Heart left ventricle (tissue), 16 donors: Measurements from ENCODE around the gene ELL. TPM values are rescaled to one million over a fixed set of nuclear protein-coding genes. Genes with fewer than 3 reads are reported as not detected.

ENCODE experiments used
- ATAC-seq, 4 donors: fragments of 200-7000 bp; cut with Tn5 transposase; one replicate each; pipeline ENCODE4 v1.9.1; 2020 to 2022; ENCODE audit warnings: moderate library complexity in 4 of 4, mild to moderate bottlenecking in 3 of 4, moderate number of reproducible peaks in 1 of 4
- DNase-seq, 5 donors: peaks; one replicate each; pipeline ENCODE4 v3.0.0-alpha.2; 2020
- H3K27ac ChIP-seq, 12 donors: fragments of 200-600 bp; sonication (generic) in 4 of 12; one replicate each; pipeline versions ENCODE4 v1.5.0 to v1.8.0; 2016 to 2022; ENCODE audit warnings: mild to moderate bottlenecking in 2 of 12
- H3K27me3 ChIP-seq, 9 donors: fragments of 200-600 bp; sonication (generic) in 2 of 9; one replicate each; pipeline versions ENCODE4 v1.5.1 to v1.8.0; 2016 to 2022; ENCODE audit warnings: mild to moderate bottlenecking in 3 of 9
- H3K36me3 ChIP-seq, 9 donors: fragments of 200-600 bp; sonication (generic) in 2 of 9; one replicate each; pipeline versions ENCODE4 v1.5.0 to v1.8.0; 2018 to 2022; ENCODE audit warnings: mild to moderate bottlenecking in 2 of 9
- H3K4me1 ChIP-seq, 12 donors: fragments of 200-600 bp; sonication (generic) in 4 of 12; one replicate each; pipeline versions ENCODE4 v1.5.0 to v1.8.0; 2016 to 2022; ENCODE audit warnings: mild to moderate bottlenecking in 3 of 12
- H3K4me3 ChIP-seq, 12 donors: fragments of 200-600 bp; sonication (generic) in 4 of 12; one replicate each; pipeline versions ENCODE4 v1.5.0 to v1.8.0; 2017 to 2022; ENCODE audit warnings: mild to moderate bottlenecking in 9 of 12, moderate library complexity in 4 of 12
- H3K9me3 ChIP-seq, 12 donors: fragments of 200-600 bp; sonication (generic) in 4 of 12; one replicate each; pipeline versions ENCODE4 v1.5.0 to v1.8.0; 2016 to 2022; ENCODE audit warnings: mild to moderate bottlenecking in 1 of 12
- CTCF ChIP-seq, 12 donors: fragments of 200-600 bp; sonication (generic) in 4 of 12; IDR thresholded peaks; one replicate each; pipeline versions ENCODE4 v1.5.0 to v1.8.0; 2018 to 2022; ENCODE audit warnings: antibody characterized with exemption in 12 of 12, mild to moderate bottlenecking in 5 of 12
- POLR2A ChIP-seq, 2 donors: fragments of 450-650 bp; IDR thresholded peaks; one replicate each; pipeline ENCODE4 v1.6.1; 2017; ENCODE audit warnings: antibody characterized with exemption in 2 of 2, mild to moderate bottlenecking in 2 of 2, moderate library complexity in 2 of 2
- WGBS, 4 donors: extraction: QIAGEN DNeasy Blood & Tissue Kit in 2 of 4; methylation state at CpG; one replicate each; pipeline versions ENCODE4 v1.1.5 to v1.1.7; 2013 to 2018; 5-methylcytosine and 5-hydroxymethylcytosine counted together
- intact Hi-C, 10 donors: fragments of 100-400 bp; cut with DNase I; formaldehyde crosslinking; loops; one replicate each; pipeline versions ENCODE4 v1.11.1 to v1.14.2; 2022
- polyA plus RNA-seq, 2 donors: library from polyadenylated mRNA; stranded (reverse); fragments of 200-250 nt; gene quantifications; one replicate each; pipeline ENCODE4 v1.2.3, GENCODE V29; 2013
- total RNA-seq, 9 donors: library from RNA; depleted of rRNA in 2 of 9; stranded (reverse); fragments of >200 nt in 2 of 9; fragmentation: NEBNext Ultra II Directional in 3 of 9; extraction: Animal tissue kit (Norgen Biotek cat#: 25700) in 3 of 9; gene quantifications; one replicate each; pipeline versions ENCODE4 v1.1.0 to v1.2.4, GENCODE V29; 2016 to 2023
- donor health status: ischemic (EF 13 %, LVEDD 7.1; RV severe dilation, severe dysfunction).
- donor health status: healthy with polysubstance abuse.
- donor health status: DM: no; HTN: yes; CAD: no.
- donor health status: DM: no; HTN: no; CAD: no.
- donor health status: ischemic (EF 25% LVEDD 6.9; RV normal size, moderate dysfunction).
- donor health status: ischemic (EF 25% LVEDD 5.7; RV mildly dilated, moderate dysfunction).
- donor health status: healthy.
- donor health status: DM: yes; HTN: yes; CAD: no.
- donor health status: ischemic (EF 35%, LVEDD 5.7; RV mildly dilated, moderate dysfunction).
- donor health status: nonischemic (EF 11% LVEDD 7.7; RV severe dilation, severe dysfunction).
- donor health status: DM: yes; HTN: yes; CAD: no.
- donor health status: PGD.
- donor health status: ischemic (EF 29% LVEDD 5.4; RV normal size, mild dysfunction).
- donor health status: nonischemic (EF 23%, LVEDD 6.1; RV moderate dilation, normal function).

The ELL gene
- total and polyA plus RNA-seq, 11 donors, result 5.9 to 17.8 (median 7.3) TPM

GRCh38 chr19:18510216-18510615 is 11.7 kb downstream of the ELL start:
- peak overlapping the region in 2 of 12 donors; percentile 6 to 90 for H3K27ac ChIP-seq

GRCh38 chr19:18508585-18508984 is 13.3 kb downstream of the ELL start:
- H3K4me3 ChIP-seq, result no peak overlapping the region
- H3K27me3 ChIP-seq, result no peaks in the 10 kb centered on the region
- TF ChIP-seq POLR2A (IDR thresholded peaks at IDR 0.05) (no peak), CTCF (IDR thresholded peaks at IDR 0.05) (no peak)
- H3K27ac ChIP-seq, result peak overlapping the region in 11 of 12 donors; percentile 51 to 93 (median 78)
- H3K9me3 ChIP-seq, result no peaks in the 10 kb centered on the region
- DNase-seq (no peak), ATAC-seq (no peak)
- peaks cover 36 to 98% (median 73%) of the 10 kb centered on the region in 12 donors for H3K4me1 ChIP-seq
- intact Hi-C loops, result loop anchor here in 7 of 10 donors (2.0 to 5.0 kb wide), 4 partner anchors 36 to 46 kb away; no protein-coding TSS in a partner anchor
- WGBS, 4 donors, result 78 to 95% (median 87%) methylated on average over 5 to 7 of the region's 7 CpGs
- H3K36me3 ChIP-seq, result no peaks in the 10 kb centered on the region

More at GRCh38 chr19:18510216-18510615, 11.7 kb downstream of the ELL start:
- H3K36me3 ChIP-seq, result no peaks in the 10 kb centered on the region
- no peaks in the 10 kb centered on the region for H3K9me3 ChIP-seq
- ATAC-seq (no peak), DNase-seq (no peak)
- intact Hi-C loops, result no loop called here
- H3K4me1 ChIP-seq, result peaks cover 35 to 97% (median 72%) of the 10 kb centered on the region in 12 donors
- TF ChIP-seq POLR2A (IDR thresholded peaks at IDR 0.05), result no peak
- no peak for TF ChIP-seq CTCF (IDR thresholded peaks at IDR 0.05)
- WGBS, 4 donors, result 92 to 94% (median 92%) methylated on average over 8 of the region's 8 CpGs
- H3K4me3 ChIP-seq, result no peak overlapping the region
- no peaks in the 10 kb centered on the region for H3K27me3 ChIP-seq

- Histone ChIP-seq H3K27me3 (no peaks in the 10 kb centered on the region), H3K27ac (peak overlapping the region; percentile 51 to 93 (median 78)), H3K4me3 (no peak overlapping the region), H3K4me1 (peaks cover 38 to 98% (median 72%) of the 10 kb centered on the region in 12 donors), H3K9me3 (no peaks in the 10 kb centered on the region), H3K36me3 (no peaks in the 10 kb centered on the region)
- WGBS, 4 donors, result 43 to 58% (median 51%) methylated on average over 8 to 11 of the region's 11 CpGs
- DNase-seq, result peak in 4 of 5 donors; percentile 52 to 73 (median 59)
- intact Hi-C loops, result loop anchor here in 7 of 10 donors (2.0 to 5.0 kb wide), 4 partner anchors 36 to 46 kb away; no protein-coding TSS in a partner anchor
- peak; percentile 16 to 50 (median 22) for ATAC-seq
- TF ChIP-seq POLR2A (IDR thresholded peaks at IDR 0.05), result no peak
- peak in 3 of 12 donors; percentile 13 to 45 (median 19) for TF ChIP-seq CTCF (IDR thresholded peaks at IDR 0.05)
Observed at GRCh38 chr19:18507727-18508440, 14.0 kb downstream of the ELL start.

- H3K4me1 ChIP-seq, result peaks cover 39 to 98% (median 78%) of the 10 kb centered on the region in 12 donors
- no peaks in the 10 kb centered on the region for H3K27me3 ChIP-seq
- intact Hi-C loops, result loop anchor here in 6 of 10 donors (5.0 kb wide), 3 partner anchors 35 to 45 kb away; no protein-coding TSS in a partner anchor
- H3K4me3 ChIP-seq, result peak overlapping the region in 1 of 12 donors; percentile 5
- WGBS, 4 donors, result 31 to 39% (median 36%) methylated on average over 9 of the region's 9 CpGs
- H3K27ac ChIP-seq, result peak overlapping the region; percentile 51 to 93 (median 78)
- no peaks in the 10 kb centered on the region for H3K9me3 ChIP-seq
- ATAC-seq (peak; percentile 80 to 85 (median 82)), DNase-seq (peak in 4 of 5 donors; percentile 59 to 88 (median 70))
- no peak for TF ChIP-seq CTCF (IDR thresholded peaks at IDR 0.05)
- no peak for TF ChIP-seq POLR2A (IDR thresholded peaks at IDR 0.05)
- no peaks in the 10 kb centered on the region for H3K36me3 ChIP-seq
Observed at GRCh38 chr19:18507021-18507726, 14.7 kb downstream of the ELL start.
